ENCODE results near the gene CCDC149. TPM values are rescaled to one million over a fixed set of nuclear protein-coding genes. Genes with fewer than 3 reads are reported as not detected.

Gene CCDC149
- total and polyA plus RNA-seq, 2 of the 8 experiments (the other 6 are each of a cell fraction or from before 2014, with no cell fraction given) = 2.2 to 5.6 TPM

GRCh38 chr4:24894846-24895245 lies 18.0 kb downstream of the CCDC149 start:
- no peak overlapping the region for H2BK5ac ChIP-seq (ENCODE audit: low read depth, low read length)
- ChIA-PET CTCF (ENCODE audit: partially characterized antibody) (interaction anchor here (0.8 kb wide), 1 partner anchor 100 kb away, joined by 3 read pairs; the partner anchor contains the start of gene SOD3), POLR2A (ENCODE audit: partially characterized antibody) (no interaction called here)
- no peaks in the 10 kb centered on the region for H3K27me3 ChIP-seq (replicated peaks in 1 of 4; ENCODE audit: control insufficient read depth in 3 of 4, extremely low read depth in 1 of 4, insufficient read depth in 3 of 4, low read length in 3 of 4)
- H3K4ac ChIP-seq (replicated peaks; ENCODE audit: insufficient read length, low read depth, low read length) = no peak overlapping the region
- no peaks in the 10 kb centered on the region for H3K23me2 ChIP-seq (ENCODE audit: low read depth, low read length)
- H3K18ac ChIP-seq (ENCODE audit: extremely low read depth, low read length) = no peak overlapping the region
- peaks cover 0 to 4% (median 2%) of the 10 kb centered on the region in 4 experiments; a peak in 2 of 7 replicates for H3K4me1 ChIP-seq (replicated peaks in 1 of 4; ENCODE audit: control insufficient read depth in 3 of 4, insufficient read depth in 4 of 4, low read length in 3 of 4)
- H2BK120ac ChIP-seq (replicated peaks; ENCODE audit: low read depth, low read length) = no peak overlapping the region
- no peaks in the 10 kb centered on the region for H3K79me1 ChIP-seq (ENCODE audit: low read depth, low read length)
- H3K4me2 ChIP-seq (ENCODE audit: insufficient read depth in 1 of 2, low read depth in 2 of 2, low read length in 2 of 2) = no peak overlapping the region
- FAIRE-seq (no peak), DNase-seq (ENCODE audit: low read depth in 1 of 2, low spot score in 2 of 2) (no peak)
- no peak overlapping the region for H3K23ac ChIP-seq (ENCODE audit: insufficient read length)
- no peak overlapping the region for H3K56ac ChIP-seq (replicated peaks; ENCODE audit: insufficient read length, low read depth, low read length)
- H3K36me3 ChIP-seq (ENCODE audit: control insufficient read depth in 2 of 4, insufficient read depth in 4 of 4, low read length in 3 of 4) = no peaks in the 10 kb centered on the region
- no peak overlapping the region for H2BK12ac ChIP-seq (ENCODE audit: low read depth, low read length)
- H4K91ac ChIP-seq (replicated peaks; ENCODE audit: insufficient read length, low read length) = no peak overlapping the region
- H3K27ac ChIP-seq (ENCODE audit: low read depth, low read length) = no peak overlapping the region
- no peaks in the 10 kb centered on the region for H3K9me3 ChIP-seq (ENCODE audit: insufficient read depth in 2 of 2, low read depth in 1 of 2, low read length in 1 of 2)
- no peak overlapping the region for H2AK5ac ChIP-seq (ENCODE audit: low read depth, low read length)
- no peak overlapping the region for H3K4me3 ChIP-seq (ENCODE audit: extremely low read depth in 1 of 4, insufficient read depth in 2 of 4, low read depth in 3 of 4, low read length in 4 of 4)
- H4K8ac ChIP-seq (ENCODE audit: extremely low read depth, insufficient read depth, low read length) = no peak overlapping the region
- no peaks in the 10 kb centered on the region for H3K79me2 ChIP-seq (ENCODE audit: control insufficient read depth in 1 of 2, insufficient read depth in 2 of 2, low read length in 2 of 2)
- H2AFZ ChIP-seq (ENCODE audit: low read length) = no peak overlapping the region
- WGBS, 2 experiments (ENCODE audit: extremely low coverage in 1 of 2, insufficient coverage in 1 of 2, insufficient read length in 1 of 2, insufficient replicate concordance in 2 of 2, low coverage in 1 of 2, low lambda C conversion rate in 2 of 2, missing lambda C conversion rate in 1 of 2) = 94% methylated on average over 9 of the region's 9 CpGs; no CpG with 5 or more reads in 1 of the 2 experiments
- no peaks in the 10 kb centered on the region for H4K20me1 ChIP-seq (replicated peaks in 1 of 2; ENCODE audit: control insufficient read depth in 1 of 2, insufficient read depth in 2 of 2, low read length in 2 of 2)
- no peak overlapping the region for H4K5ac ChIP-seq (ENCODE audit: insufficient read length, low read depth, low read length)
- H3K9ac ChIP-seq (replicated peaks in 1 of 4; ENCODE audit: extremely low read depth in 1 of 4, low read depth in 3 of 4, low read length in 3 of 4) = no peak overlapping the region
- H2BK20ac ChIP-seq (ENCODE audit: low read length) = no peak overlapping the region
- no peak overlapping the region for H2BK15ac ChIP-seq (ENCODE audit: low read length)
- H3K14ac ChIP-seq (ENCODE audit: insufficient read length) = no peak overlapping the region
- TF ChIP-seq TEAD4 (IDR thresholded peaks at IDR 0.05; ENCODE audit: low read depth, low read length) (no peak), HDAC6 (IDR thresholded peaks at IDR 0.05; ENCODE audit: low read depth, low read length) (no peak), RFX5 (IDR thresholded peaks at IDR 0.05; ENCODE audit: borderline replicate concordance, low read depth, low read length) (no peak), ASH2L (IDR thresholded peaks at IDR 0.05; ENCODE audit: low read length) (no peak), RNF2 (IDR thresholded peaks at IDR 0.05; ENCODE audit: borderline replicate concordance, low read depth, low read length, missing control alignments, poor library complexity, severe bottlenecking) (no peak), KDM1A (IDR thresholded peaks at IDR 0.05; ENCODE audit: borderline replicate concordance, low read length) (no peak), SP2 (IDR thresholded peaks at IDR 0.05; ENCODE audit: low read length) (no peak), SP1 (IDR thresholded peaks at IDR 0.05; ENCODE audit: low read depth, low read length) (no peak), POU5F1 (IDR thresholded peaks at IDR 0.05; ENCODE audit: low read depth, low read length) (no peak), HDAC2 (IDR thresholded peaks at IDR 0.05; ENCODE audit: borderline replicate concordance in 1 of 2, low read depth in 2 of 2, low read length in 2 of 2) (no peak), EP300 (IDR thresholded peaks at IDR 0.05; ENCODE audit: borderline replicate concordance in 1 of 2, low read depth in 2 of 2, low read length in 2 of 2) (no peak)
- TF ChIP-seq, protein P1, sequence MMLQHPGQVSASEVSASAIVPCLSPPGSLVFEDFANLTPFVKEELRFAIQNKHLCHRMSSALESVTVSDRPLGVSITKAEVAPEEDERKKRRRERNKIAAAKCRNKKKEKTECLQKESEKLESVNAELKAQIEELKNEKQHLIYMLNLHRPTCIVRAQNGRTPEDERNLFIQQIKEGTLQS (IDR thresholded peaks at IDR 0.05; ENCODE audit: insufficient read depth, low read depth, low read length) = no peak
- TF ChIP-seq, protein P2, sequence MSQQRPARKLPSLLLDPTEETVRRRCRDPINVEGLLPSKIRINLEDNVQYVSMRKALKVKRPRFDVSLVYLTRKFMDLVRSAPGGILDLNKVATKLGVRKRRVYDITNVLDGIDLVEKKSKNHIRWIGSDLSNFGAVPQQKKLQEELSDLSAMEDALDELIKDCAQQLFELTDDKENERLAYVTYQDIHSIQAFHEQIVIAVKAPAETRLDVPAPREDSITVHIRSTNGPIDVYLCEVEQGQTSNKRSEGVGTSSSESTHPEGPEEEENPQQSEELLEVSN (IDR thresholded peaks at IDR 0.05) = no peak
